ENCODE results near the gene MAOB. TPM values are rescaled to one million over a fixed set of nuclear protein-coding genes. Genes with fewer than 3 reads are reported as not detected.

Gene MAOB
- under 0.01 and 0.17 TPM in 2 replicates for total RNA-seq

GRCh38 chrX:43882294-43882681 lies at the start of gene MAOB:
Gene MAOB, minus strand, starts transcription at chrX:43882450. Its CDS starts 151 bp downstream, at chrX:43882299.

Other genes with a start within 250 kb of the MAOB start
- gene MAOA, start 226.2 kb downstream of the MAOB start, total RNA-seq, result 45.0 and 45.4 TPM in 2 replicates
- 0.74 and 1.5 TPM in 2 replicates for gene NDP, start 90.9 kb upstream of the MAOB start, total RNA-seq